ENCODE data around the gene ASCC1.
"Not testable (repeated sequence)": the region's sequence is repeated elsewhere in the genome, so short reads cannot be mapped to it uniquely, and the experiment has no call there.

ASCC1 gene, protein sequence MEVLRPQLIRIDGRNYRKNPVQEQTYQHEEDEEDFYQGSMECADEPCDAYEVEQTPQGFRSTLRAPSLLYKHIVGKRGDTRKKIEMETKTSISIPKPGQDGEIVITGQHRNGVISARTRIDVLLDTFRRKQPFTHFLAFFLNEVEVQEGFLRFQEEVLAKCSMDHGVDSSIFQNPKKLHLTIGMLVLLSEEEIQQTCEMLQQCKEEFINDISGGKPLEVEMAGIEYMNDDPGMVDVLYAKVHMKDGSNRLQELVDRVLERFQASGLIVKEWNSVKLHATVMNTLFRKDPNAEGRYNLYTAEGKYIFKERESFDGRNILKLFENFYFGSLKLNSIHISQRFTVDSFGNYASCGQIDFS

DNA sequence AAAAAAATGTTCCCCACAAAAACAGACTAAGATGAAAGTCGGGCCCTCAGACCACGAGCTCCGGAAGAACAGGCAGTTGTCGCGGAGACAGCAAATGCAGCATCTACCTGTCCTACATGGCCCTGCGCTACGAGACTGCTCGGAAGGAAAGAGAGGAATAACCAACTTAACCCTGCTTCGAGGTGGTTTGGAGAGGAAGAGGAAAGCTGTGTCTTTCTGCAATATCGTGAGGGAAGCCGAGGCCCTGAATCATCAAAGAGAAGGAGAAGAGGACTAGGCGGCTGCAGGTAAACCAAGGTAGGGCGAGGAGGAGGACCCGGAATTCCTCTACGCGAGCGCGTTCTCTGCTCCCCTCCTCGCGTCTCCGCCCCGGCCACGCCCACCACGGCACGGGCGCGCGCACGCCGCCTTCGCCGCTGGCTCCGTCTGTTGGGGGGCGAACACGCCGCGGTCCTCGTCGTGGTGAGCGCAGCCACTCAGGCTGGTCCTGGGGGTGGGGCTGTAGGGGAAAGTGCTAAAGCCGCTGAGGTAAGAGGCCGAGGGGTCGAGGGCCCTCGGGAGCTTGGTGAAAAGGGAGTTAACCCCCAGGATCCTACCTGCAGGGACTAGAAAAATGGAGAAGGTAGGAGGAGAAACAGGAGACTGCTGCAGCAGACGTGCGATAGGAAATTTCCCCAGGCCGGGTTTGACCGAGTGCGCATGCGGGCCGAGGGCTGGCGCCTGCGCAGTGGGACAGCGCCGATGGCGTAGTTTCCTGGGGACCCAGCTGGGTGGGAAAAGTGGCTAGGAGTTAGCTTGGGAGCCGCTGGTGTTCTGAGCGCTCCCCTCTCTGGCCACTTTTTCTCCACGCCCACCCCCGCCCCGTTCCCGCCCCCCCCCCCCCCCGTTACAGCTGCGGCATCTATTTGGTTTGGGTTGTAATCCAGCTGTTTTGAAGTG is at the start of gene ASCC1, which contains the start of gene ANAPC16:
Gene ASCC1, minus strand, starts transcription at position 666 of the 939 bp plus-strand sequence. CDS start 2,978 bp downstream, outside the sequence.
Gene ANAPC16, plus strand, starts transcription at position 402 of the 939 bp plus-strand sequence. CDS start 7,903 bp downstream, outside the sequence.
- DNase-seq, result peak; percentile 92

DNA sequence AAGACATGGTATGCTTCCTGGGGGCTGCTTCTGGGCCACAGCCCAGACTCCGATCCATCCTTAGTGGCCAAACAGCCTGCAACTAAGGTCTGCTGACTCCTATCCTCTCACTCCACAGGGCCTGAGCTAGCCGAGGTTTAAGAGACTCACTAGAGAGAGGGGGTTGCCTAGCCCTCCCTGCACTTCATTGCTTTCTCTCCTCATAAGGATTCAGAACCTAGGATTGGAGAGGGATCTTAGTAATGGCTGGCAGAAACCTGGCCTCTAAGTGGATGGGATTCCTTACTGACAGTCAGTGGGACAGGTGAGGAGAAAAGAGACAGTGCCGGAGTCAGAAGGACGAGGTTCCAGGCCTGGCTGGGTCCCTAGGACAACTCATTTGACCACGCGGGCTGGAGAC is 49.4 kb upstream of the ASCC1 start:
- no peak for DNase-seq

DNA sequence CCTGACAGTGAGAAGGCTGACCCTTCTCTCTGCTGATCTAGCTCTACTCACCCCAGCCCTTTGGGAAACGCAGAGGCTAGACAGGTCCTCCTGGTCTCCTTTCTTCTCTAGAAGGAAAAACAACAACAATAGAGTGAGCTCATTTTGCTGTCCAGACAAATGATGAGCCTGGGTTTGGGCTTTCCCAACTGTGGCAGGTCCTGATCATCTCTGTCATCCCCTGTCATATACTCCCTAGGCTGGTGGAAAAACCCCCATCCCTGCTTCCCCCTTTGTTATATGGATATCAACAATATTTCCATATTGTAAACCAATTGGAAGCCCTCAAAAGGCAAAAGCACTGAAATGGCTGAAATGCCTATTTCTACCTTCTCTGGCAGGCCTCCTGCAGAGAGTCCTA is 48.5 kb upstream of the ASCC1 start:
- no peak for DNase-seq

DNA sequence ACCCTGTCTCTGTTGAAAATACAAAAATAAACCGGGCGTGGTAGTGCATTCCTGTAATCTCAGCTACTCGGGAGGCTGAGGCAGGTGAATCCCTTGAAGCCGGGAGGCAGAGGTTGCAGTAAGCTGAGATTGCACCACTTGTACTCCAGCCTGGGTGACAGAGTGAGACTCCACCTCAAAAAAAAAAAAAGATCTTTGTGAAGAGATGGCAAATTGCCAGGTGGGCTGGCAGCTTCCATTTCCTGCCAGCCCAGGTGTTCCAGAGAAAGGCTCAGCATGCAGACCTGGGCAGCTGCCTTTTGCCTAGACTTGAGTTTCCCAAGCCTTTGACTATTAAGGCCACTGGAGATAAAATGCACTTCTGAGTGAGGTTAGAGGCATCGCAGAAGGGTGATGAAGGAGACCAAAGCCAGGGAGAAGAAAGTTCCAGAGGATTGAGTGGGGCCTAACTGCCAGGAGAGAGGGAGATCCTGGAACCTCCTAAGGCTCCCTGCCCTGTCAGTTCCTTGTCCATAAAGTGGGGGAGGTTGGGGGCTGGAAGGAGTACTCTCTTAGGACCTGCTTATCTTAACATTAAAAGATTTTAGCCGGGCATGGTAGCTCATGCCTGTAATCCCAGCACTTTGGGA is 47.7 kb upstream of the ASCC1 start:
- no peak for DNase-seq

DNA sequence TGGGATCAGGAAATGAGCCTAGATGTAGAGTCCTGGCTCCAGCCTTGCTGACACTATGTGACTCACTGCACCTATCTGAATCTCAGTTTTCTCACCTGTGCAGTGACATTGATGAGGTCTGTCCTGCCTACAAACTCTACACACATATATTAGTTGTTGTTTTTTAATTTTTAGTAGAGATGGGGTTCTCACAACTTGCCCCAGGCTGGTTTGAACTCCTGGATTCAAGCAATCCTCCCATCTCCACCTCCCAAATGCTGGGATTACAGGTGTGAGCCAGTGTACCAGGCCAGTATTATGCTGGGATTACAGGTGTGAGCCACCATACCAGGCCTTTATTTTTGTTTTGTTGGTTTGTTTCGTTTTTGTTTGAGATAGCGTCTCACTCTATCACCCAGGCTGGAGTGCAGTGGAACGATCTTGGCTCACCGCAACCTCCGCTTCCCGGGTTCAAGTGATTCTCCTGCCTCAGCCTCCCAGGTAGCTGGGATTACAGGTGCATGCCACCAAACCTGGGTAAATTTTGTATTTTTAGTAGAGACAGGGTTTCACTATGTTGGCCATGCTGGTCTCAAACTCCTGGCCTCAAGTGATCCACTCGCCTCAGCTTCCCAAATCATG is 45.8 kb upstream of the ASCC1 start:
- DNase-seq, result no peak

DNA sequence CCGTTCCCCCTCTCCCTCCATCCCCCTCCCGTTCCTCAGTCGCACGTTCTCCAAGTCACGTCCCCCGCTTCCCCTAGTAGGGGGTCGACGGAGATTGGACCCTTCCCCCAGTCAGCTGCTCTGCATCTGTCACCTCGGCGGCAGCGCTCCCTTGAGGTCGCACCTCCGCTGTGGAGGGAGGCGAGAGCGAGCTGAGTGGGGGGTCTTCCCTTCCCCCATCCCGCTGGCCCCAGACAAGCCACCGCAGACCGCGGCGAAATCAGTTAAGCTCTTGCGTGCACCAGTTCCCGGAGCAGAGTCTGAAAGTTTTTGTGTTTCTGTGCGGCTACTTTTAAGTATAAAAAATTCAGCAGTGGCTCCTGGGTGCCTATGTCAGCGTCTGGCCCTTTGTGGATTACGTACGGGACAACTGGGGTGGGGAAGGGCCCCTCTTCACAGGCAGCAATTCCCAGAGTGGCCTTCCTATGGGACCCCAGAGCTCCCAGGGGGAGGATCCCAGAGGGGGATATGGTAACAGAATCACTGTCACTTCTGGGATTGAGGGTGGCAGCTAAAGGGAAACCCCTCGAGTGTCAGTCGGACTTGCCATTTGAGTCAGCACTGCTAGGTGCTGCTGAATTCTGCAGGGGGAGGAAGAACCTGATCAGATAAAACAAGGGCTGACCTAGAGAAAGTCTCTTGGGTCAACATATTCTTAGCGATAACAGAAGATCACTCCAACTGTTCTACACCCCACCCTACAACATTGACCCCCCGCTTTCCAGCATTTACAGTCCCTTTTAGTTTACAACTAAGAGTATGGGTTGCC is 45.1 kb upstream of the ASCC1 start:
- DNase-seq, result no peak

DNA sequence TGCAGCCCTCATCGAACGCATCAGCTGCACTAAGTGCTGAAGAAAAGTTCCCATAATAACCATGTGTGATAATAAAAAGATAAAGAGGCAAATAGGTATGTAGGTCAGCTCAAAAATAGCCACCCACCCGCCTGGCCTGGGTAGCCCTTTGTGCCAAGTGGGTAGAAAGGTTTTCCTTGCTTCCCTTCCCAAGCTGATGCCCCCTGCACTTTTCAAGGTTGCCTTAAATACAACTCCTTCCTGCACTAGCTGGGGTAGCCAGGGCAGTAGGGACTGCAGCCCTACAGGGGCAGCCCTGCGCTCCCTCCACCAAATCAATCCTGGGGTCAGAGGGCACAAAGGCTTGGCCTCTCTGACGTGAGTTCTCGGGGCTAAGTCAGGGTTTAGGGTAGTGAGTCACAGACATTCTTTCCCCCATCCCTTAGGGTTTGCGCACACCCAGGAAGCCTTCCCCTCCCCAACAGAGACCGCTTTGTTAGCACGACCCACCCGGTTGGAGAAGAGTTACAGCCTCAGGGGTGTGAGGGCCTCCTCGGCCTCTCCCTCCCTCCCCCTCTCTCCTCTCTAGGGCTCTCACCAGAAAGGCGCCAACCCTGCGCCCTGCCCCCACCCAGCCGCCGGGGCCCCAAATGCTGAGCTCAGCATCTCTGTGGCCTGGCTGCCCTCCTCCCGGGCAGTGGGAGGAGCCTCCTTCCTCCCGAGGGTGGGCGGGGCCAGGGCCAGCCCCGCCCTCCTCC is 44.3 kb upstream of the ASCC1 start:
- peak; percentile 92 for DNase-seq

DNA sequence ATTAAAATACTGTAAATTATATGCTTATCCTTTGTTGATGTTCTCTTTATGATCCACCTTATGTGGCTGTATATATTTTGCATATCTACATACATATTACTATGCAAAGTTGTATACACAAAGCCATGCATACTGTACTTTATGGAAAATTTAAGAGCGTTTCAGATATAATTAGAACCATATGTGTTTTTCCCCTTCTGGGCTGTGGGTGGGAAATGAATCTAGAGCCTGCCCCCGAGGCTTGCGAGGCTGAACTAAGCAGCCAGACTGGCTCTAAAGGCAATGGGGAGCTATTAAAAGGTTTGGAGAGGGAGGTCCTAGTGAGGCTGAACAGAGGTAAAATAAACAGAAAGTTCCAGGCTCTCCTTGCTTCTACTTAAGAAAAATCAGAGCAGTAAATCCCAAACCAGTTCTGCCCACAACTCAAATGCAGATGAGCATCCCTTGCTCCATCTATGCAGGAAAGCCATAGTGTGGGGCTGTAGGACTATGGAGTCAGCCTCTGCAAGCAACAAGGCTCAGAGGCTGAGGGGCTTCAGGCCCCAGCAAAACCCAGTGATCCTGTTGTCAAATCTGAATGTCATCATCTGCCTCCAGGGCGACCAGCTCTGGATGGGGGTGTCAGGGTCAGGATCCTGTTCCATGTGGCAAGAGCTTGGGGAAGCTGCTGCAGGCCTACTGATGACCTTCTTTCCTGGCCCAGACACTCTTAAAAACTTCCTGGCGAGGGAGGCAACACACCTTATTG is 43.6 kb upstream of the ASCC1 start:
- DNase-seq, result no peak

DNA sequence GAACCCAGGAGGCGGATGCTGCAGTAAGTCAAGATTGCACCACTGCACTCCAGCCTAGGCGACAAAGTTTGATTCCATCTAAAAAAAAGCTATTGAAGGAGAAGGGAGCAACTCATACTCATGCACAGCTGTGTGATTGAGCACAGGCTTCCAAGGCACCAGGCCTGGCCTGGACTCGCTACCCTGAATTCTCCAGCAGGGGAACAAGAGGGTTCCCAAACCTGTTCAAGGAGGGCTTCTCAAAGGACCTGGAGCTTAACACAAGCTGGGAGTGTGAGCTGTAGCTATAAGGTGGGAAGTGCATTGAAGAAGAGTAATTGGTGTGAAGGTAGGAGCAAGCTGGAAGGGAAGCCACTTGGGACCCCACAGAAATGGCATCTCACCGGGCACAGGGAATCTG is 42.5 kb upstream of the ASCC1 start:
- no peak for DNase-seq

DNA sequence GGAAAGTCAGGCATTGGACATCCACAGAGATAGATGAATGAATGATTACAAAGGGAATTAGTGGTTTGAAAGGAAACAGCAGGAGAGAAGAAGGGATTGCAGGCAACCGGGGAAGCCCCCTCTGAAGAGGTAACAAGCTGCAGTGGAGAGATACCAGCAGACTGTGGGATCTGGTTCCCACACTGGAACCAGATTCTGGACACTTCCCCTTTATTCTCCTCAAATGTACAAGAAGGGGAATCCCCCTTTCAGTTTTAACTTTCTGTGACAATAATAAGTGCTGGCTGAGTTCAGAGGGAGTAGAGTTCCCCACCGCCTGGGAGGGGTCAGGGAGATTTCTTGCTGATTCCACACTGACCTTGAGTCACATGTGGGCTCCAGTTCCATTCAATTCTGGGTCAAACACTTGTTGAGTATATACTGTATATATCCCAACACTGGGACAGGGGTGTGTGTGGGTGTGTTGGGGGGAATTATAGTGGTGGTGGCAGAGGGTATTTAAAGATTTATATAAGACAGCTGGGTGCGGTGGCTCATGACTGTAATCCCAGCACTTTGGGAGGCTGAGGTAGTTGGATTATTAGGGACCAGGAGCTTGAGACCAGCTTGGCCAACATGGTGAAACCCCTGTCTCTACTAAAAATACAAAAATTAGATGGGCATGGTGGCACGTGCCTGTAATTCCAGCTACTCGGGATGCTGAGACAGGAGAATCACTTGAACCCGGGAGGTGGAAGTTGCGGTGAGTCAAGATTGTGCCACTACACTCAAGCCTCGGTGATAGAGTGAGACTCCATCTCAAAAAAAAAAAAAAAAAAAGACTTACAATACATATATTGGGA is 41.2 kb upstream of the ASCC1 start:
- DNase-seq, result no peak

DNA sequence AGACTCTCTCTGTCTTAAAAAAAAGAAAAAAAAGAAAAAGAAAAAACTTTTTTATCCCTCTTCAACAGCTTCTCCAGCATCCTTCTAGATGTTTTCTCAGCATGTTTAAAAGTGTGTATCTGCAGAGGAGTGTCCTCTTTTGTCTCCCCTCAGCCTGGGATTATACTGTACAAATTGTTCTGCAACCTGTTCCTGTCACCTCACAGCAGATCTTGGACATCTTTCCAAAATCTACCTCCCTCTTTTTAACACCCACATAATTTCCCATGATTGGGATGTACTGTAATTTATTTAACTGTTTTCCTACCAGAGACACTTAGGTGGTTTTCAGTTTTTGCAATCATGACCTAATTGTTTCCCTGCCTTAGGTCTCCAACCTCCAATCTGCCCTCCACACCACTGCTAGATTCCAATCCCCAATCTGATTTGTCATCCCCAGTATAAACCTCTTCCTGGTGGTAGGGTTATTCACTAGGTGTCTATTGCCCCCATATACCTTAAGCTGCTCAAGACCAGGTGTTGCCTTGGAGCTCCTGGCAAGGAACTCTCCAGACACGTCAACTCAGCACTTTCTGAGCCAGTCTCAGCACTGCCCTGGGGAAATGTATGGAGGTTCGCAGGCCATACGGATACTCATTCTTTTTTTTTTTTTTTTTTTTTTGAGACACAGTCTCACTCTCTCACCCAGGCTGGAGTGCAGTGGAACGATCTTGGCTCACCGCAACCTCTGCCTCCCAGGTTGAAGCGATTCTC is 40.1 kb upstream of the ASCC1 start:
- no peak for DNase-seq

DNA sequence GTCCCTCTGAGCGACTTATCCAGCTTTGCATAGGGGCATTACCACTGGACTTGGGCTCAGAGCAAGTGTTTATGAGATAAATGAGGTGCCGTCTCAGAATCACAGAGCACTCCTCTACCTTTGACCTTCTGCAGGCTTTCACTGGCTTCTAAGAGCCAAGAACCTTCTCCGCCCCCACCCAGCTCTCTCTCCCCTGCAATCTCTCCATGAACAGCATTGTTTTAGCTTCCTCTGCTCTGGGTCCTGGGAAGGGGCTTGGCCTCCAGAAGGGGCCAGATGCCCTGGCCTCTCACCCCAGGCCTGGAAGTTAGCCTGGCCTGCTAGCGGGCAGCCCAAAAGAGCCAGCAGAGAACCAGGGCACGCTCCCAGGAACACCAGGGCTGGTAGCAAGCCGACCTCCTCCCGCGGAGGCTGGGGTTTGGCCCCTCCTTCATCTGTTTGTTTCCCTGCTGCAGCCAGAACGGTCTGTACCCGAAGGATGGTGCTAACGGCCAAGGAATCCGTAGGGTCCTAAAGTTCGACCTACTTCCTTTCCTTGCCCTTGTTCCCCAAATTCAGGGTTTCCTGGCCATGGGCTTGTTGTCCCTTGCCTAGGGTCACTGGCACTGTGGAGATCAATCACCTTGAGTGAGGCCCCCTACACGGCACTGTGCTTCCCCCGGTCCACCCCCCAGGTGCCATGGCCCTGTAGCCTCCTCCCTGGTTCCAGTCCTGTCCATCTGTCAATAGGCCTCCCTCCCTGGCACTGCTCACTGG is 38.9 kb upstream of the ASCC1 start:
- DNase-seq, result peak; percentile 16

DNA sequence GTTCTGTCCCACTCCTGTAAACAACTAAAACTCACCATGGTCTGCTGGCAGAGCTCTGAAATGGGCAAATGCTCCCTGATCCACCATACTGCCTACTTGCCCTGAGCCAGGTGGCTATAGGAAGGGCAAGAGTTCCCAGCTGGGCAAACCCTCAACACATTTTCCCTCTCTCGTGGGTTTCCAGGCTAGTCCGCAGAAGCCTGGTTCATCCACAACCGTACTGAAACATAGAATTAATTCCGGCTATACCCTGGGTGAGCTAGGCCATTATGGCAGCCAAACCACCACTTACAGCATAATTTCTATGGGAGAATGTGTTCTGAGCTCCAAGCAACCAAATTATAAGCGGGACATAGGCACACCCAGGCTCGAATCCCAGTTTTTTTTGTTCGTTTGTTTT is 37.5 kb upstream of the ASCC1 start:
- DNase-seq, result no peak

DNA sequence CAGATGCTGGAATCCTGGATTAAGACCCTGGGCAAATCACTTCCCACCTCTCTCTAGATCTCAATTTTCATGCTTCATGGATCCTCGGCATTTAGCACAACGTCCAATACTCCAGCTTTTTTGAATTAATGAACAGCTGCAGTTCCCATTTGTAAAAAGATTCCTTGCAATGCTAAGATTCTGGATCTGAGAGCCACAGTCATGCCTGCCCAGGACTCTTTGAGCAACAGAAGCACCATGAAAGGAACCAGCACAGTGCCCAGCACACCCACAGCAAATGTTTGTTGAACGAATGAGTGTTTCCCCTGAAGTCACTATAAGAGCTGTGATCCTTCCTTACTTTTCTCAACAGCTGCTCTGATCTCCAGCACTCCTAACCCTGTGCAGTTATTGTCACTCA is 36.9 kb upstream of the ASCC1 start:
- no peak for DNase-seq

DNA sequence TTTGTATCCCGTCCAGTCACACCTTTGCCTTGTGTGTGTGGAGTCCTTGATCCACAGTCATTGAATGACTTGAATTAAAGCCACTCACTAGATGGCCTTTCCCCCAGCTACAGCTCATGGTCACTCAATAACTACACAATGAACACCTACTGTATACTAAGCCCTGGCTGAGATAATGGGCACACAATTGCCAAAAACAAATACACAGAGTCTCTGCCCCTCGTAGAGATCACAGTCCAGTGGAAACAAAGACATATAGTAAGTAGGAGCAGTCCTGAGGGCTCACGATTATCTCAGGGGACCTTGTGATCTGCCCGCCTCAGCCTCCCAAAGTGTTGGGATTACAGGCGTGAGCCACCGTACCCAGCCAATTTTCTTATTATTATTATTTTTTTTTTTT is 35.6 kb upstream of the ASCC1 start:
- DNase-seq, result no peak

DNA sequence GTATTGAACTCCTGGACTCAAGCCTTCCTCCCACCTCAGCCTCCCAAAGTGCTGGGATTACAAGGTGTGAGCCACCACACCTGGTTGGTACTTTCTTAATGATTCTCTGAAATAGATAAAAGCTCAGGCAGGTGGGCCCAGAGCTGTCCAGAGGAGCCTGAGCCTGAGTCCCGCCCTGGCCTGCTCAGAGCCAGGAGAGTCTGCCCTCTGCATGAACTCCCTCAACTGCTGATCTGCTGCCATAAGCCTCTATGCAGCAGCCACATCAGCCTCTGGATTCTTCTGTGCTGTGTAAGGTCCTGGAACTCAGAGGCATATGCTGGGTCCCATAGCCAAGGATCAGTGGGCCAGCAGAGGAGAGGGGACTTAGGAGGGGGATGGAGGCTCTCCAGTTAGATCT is 34.6 kb upstream of the ASCC1 start:
- no peak for DNase-seq

DNA sequence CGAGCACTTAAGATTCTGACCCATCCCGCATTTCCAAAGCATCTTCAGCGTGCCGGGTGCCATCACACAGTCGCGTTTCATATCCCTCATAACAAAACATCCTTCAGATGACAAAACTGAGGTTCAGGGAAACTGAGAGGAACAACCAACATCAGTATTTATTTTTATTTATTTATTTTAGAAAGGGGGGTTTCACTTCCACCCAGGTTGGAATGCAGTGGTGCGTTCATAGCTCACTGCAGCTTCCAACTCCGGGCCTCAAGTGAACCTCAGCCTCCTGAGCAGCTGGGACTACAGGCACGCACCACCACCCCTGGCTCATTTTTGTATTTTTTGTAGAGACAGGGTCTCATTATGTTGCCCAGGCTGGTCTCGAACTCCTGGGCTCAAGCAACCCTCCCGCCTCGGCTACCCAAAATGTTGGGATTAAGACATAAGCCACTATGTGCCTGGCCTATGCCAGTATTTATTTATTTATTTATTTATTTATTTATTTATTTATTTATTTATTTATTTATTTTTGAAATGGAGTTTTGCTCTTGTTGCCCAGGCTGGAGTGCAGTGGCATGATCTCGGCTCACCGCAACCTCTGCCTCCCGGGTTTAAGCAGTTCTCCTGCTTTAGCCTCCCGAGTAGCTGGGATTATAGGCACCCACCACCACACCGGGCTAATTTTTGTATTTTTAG is 33.2 kb upstream of the ASCC1 start:
- DNase-seq, result not testable (repeated sequence)

Data from T1000 (cell line).